Tibial artery (tissue), 4 donors: ENCODE results near the gene GLB1L2.

Source experiments
- DNase-seq, 2 donors: peaks; one replicate each; pipeline ENCODE4 v3.0.0-alpha.2; 2019
- H3K27ac ChIP-seq, 2 donors: fragments of 200-600 bp; sonication (generic) in 1 of 2; 1 replicate in 1 of 2; 2 replicates in 1 of 2; pipeline ENCODE4 v1.5.1; 2018 to 2019; ENCODE audit warnings: mild to moderate bottlenecking in 1 of 2
- H3K27me3 ChIP-seq, 2 donors: fragments of 200-600 bp; sonication (generic) in 1 of 2; one replicate each; pipeline versions ENCODE4 v1.5.1 to v1.6.0; 2016 to 2019
- H3K36me3 ChIP-seq, 3 donors: fragments of 200-600 bp; sonication (generic) in 2 of 3; one replicate each; pipeline ENCODE4 v1.5.1; 2016 to 2019; ENCODE audit warnings: mild to moderate bottlenecking in 2 of 3
- H3K4me1 ChIP-seq, 4 donors: fragments of 200-600 bp; sonication (generic) in 2 of 4; 1 replicate in 3 of 4; 2 replicates in 1 of 4; pipeline ENCODE4 v1.5.1; 2016 to 2019
- H3K4me3 ChIP-seq, 2 donors: fragments of 200-600 bp; sonication (generic) in 1 of 2; 1 replicate in 1 of 2; 2 replicates in 1 of 2; pipeline ENCODE4 v1.5.1; 2018 to 2019; ENCODE audit warnings: mild to moderate bottlenecking in 2 of 2
- H3K9me3 ChIP-seq, 3 donors: fragments of 200-600 bp; sonication (generic) in 1 of 3; one replicate each; pipeline ENCODE4 v1.5.1; 2016 to 2019
- CTCF ChIP-seq, 2 experiments: fragments of 200-600 bp in 1 of 2; fragments of 450-650 bp in 1 of 2; IDR thresholded peaks; one replicate each; pipeline ENCODE4 v1.5.1; 2017 to 2019; ENCODE audit warnings: antibody characterized with exemption in 2 of 2, mild to moderate bottlenecking in 1 of 2, moderate library complexity in 1 of 2
- intact Hi-C: fragments of 100-400 bp; cut with DNase I; formaldehyde crosslinking; loops from one replicate; pipeline ENCODE4 v1.15.0; 2023; ENCODE audit warnings: low total_unique reads

Gene GLB1L2

DNA sequence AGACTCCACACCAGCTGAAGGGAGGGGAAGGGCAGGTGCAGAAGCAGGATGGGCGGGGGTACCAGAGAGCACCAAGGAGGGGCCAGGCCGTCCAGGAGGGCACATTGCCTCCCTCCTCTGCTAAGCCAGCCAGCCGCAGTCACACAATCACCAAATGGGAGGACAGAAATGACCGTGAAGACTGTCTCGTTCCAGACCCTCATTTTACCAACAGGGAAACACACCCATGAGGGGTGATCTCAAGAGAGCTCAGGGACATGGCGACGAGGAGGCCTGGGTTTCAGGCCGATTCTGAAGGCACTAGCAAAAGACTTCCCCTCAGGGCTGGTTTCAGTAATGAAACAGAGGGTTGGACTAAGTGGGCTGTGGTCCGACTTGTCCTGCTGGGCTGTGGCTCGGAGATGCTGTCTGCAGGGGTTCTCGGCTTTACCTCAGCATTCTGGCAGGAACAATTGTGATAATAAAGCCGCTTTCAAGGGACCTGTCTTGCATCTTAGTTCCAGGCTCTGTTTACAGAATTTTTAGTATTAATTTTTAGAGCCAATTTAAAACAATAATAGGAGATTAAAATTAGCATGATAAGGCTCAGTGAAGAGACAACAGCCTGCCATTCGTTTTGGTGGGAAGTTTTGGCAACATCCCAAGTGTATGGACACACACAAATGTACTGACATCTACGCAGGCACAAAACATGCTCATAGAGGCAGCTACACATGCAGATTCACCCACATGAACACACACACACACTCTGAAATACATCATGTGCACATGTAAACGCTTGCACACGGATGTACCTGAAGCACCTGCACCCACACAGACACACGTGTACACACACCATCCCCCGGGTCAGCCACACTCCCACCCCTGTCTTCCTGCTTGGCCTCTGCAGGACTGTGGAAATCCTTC lies 82.3 kb downstream of the GLB1L2 start:
- Histone ChIP-seq H3K27ac (no peak overlapping the region), H3K4me1 (peaks cover 0 to 25% (median 16%) of the 10 kb centered on the region in 4 donors), H3K27me3 (peaks cover 0 to 85% of the 10 kb centered on the region in 2 donors), H3K9me3 (no peaks in the 10 kb centered on the region), H3K36me3 (no peaks in the 10 kb centered on the region), H3K4me3 (no peak overlapping the region)
- no peak for DNase-seq
- intact Hi-C loops: no loop called here
- TF ChIP-seq CTCF (IDR thresholded peaks at IDR 0.05): no peak

DNA sequence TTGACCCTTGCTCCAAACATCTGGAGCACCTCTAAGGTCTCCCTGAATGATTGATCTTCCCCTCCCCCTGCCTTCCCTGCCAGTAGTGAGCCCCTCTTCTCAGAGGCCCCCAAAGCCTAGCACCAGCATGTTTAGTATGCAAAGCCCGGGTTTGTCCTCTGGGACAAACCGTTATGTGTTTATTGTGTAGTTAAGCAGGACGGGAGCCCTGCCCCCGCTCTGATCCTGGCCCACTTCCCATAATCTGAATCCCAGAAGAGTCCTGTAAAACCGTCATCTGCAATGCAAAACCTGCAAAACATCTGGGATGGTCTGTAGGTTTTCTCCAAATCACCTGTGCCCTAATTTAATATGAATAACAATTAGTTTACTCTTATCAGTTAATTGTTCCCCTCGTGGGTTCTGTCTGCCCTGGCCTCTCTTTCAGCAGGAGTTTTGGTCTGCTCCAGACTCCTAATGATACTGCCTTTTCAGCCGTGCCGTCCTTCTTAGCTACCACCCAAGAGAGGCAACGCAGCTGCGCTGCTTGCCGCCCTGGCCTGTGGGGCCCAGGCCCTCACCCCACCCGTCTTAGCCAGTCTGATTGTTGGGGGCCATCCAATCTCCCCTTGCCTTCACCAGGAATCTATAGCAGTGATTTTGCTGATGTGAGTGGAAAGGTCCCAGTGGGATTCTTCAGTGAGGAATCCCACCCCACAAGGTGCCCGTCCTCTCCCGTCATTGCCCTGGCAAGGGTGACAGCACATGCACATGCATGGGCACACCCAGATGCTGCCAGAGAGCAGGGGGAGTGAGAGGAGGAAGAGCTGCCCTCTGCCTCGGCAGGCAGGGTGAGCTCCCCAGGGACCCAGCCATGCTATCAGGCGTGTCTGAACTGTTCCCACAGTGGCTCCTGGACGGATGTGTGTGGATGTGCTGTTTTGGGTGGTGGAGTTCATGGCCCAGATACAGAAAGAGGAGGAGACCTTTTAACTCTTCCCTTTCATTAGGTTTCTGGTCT lies 83.3 kb downstream of the GLB1L2 start:
- TF ChIP-seq CTCF (IDR thresholded peaks at IDR 0.05): no peak
- peaks cover 0 to 75% of the 10 kb centered on the region in 2 donors for H3K27me3 ChIP-seq

DNA sequence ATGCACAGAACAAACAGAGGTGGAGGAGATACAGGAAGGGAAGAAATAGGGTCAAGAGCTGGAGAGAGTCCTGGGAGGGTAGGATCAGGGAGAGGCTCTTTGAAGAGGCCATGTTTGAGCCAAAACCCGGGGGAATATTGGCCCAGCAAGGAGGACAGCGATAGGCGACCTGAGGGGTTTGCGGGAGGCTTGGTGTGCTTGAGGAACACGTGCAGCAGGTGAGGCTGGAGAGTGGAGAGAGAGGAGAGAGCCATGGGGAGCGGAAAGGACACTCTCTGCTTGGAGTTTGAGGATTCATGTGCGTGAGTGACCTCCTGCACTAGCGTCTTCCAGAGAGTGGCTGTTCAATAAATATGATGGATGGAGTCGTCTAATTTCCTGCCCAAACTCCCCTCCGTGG lies 84.9 kb downstream of the GLB1L2 start:
- H3K27me3 ChIP-seq: peaks cover 0 to 59% of the 10 kb centered on the region in 2 donors
- intact Hi-C loops: no loop called here

More for the DNA sequence above, 83.3 kb downstream of the GLB1L2 start:
- intact Hi-C loops: no loop called here
- Histone ChIP-seq H3K4me1 (peaks cover 0 to 25% (median 16%) of the 10 kb centered on the region in 4 donors), H3K36me3 (no peaks in the 10 kb centered on the region), H3K27ac (no peak overlapping the region), H3K4me3 (no peak overlapping the region), H3K9me3 (no peaks in the 10 kb centered on the region)
- DNase-seq: no peak

DNA sequence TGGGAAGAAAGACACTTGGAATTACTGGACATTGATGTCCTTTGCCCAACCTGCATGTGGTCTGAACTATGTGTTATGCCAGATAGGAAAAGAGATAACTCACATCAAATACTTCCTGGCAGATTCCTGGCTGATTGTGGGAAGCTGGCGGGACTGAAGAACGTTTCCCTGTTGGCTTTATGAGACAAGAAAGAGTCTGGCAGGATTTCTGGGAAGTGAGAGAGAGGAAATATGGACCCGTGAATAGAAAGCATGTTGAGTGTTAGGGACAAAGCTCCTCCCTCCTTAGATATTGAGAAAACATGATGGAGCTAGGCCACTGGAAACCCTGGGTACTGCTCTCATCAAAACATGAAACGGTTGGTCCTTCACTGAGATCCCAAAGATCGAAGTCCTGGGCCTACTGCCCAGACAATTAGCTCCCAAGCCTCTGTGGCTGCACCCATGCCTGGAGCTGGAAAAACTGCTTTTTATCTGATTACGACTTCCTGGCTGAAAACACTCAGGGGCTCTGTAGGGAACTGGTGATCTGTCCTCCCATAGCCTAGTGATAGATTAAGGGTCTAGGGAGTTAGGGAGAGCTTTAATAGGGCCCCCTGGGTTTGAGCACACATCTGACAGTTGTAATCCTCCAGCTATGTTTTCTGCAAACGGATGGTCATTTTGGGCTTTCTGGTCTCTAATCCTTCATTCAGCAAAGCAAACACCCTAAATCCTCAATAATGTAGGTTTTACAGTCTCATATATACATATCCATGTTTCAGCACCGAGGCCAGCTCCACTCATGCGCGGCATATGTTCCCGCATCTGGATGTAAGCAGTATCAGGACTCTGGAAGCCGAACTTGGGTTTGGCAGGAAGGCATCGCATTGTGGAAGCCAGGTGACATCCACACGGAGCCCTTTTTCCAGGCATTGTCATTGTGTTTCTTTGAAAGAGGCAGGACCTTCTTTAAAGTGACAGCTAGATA lies 86.4 kb downstream of the GLB1L2 start:
- intact Hi-C loops: no loop called here
- peaks cover 0 to 4% (median 0%) of the 10 kb centered on the region in 4 donors for H3K4me1 ChIP-seq
- no peak for TF ChIP-seq CTCF (IDR thresholded peaks at IDR 0.05)
- peaks cover 0 to 50% of the 10 kb centered on the region in 2 donors for H3K27me3 ChIP-seq
- no peaks in the 10 kb centered on the region for H3K9me3 ChIP-seq
- H3K36me3 ChIP-seq: no peaks in the 10 kb centered on the region
- H3K27ac ChIP-seq: no peak overlapping the region
- no peak for DNase-seq
- no peak overlapping the region for H3K4me3 ChIP-seq

More for the DNA sequence above, 84.9 kb downstream of the GLB1L2 start:
- H3K4me1 ChIP-seq: peaks cover 0 to 15% (median 9%) of the 10 kb centered on the region in 4 donors
- H3K9me3 ChIP-seq: no peaks in the 10 kb centered on the region
- no peak overlapping the region for H3K4me3 ChIP-seq
- no peaks in the 10 kb centered on the region for H3K36me3 ChIP-seq
- TF ChIP-seq CTCF (IDR thresholded peaks at IDR 0.05): no peak
- no peak for DNase-seq
- no peak overlapping the region for H3K27ac ChIP-seq
